GM18907 (cell line): ENCODE measurements around the gene ISLR2.
"Not testable (repeated sequence)": the region's sequence is repeated elsewhere in the genome, so short reads cannot be mapped to it uniquely, and the experiment has no call there.

Experiments used
- ATAC-seq: cut with Tn5 transposase; IDR thresholded peaks from one replicate; pipeline ENCODE4 v1.9.1; 2021; ENCODE audit warnings: mild to moderate bottlenecking, moderate library complexity; ENCODE audit not compliant: unreplicated experiment

ISLR2 gene

GRCh38 chr15:74130155-74130848, at the start of gene ISLR2:
Gene ISLR2 (plus strand): TSS chr15:74130586. CDS start chr15:74132755, 2,169 bp downstream.
- ATAC-seq, result no peak

GRCh38 chr15:74082450-74082849, 47.9 kb upstream of the ISLR2 start, which contains the start of gene GOLGA6A:
Gene GOLGA6A (minus strand): TSS chr15:74082550. CDS start chr15:74082509, 41 bp downstream.
- not testable (repeated sequence) for ATAC-seq

GRCh38 chr15:74094567-74094966, 35.8 kb upstream of the ISLR2 start:
- not testable (repeated sequence) for ATAC-seq

GRCh38 chr15:74095610-74096009, 34.8 kb upstream of the ISLR2 start:
- ATAC-seq, result not testable (repeated sequence)

GRCh38 chr15:74096753-74097474, 33.5 kb upstream of the ISLR2 start:
- ATAC-seq, result not testable (repeated sequence)

GRCh38 chr15:74099963-74100733, 30.2 kb upstream of the ISLR2 start:
- ATAC-seq, result peak; percentile 86

- ATAC-seq, result no peak
Measured at GRCh38 chr15:74108111-74108510, 22.3 kb upstream of the ISLR2 start.

GRCh38 chr15:74108611-74109010, 21.8 kb upstream of the ISLR2 start:
- ATAC-seq, result not testable (repeated sequence)

GRCh38 chr15:74109713-74110112, 20.7 kb upstream of the ISLR2 start:
- no peak for ATAC-seq

- no peak for ATAC-seq
Measured at GRCh38 chr15:74120426-74120825, 10.0 kb upstream of the ISLR2 start.

- ATAC-seq, result no peak
Measured at GRCh38 chr15:74121039-74121438, 9.3 kb upstream of the ISLR2 start.

- no peak for ATAC-seq
Measured at GRCh38 chr15:74121858-74122257, 8.5 kb upstream of the ISLR2 start.

GRCh38 chr15:74122403-74123130, 7.8 kb upstream of the ISLR2 start:
- no peak for ATAC-seq

- no peak for ATAC-seq
Measured at GRCh38 chr15:74123131-74123429, 7.3 kb upstream of the ISLR2 start.

- no peak for ATAC-seq
Measured at GRCh38 chr15:74123658-74124057, 6.7 kb upstream of the ISLR2 start.

- no peak for ATAC-seq
Measured at GRCh38 chr15:74124196-74124595, 6.2 kb upstream of the ISLR2 start.

GRCh38 chr15:74124759-74125158, 5.6 kb upstream of the ISLR2 start:
- ATAC-seq, result no peak

- no peak for ATAC-seq
Measured at GRCh38 chr15:74127255-74127953, 3.0 kb upstream of the ISLR2 start.

GRCh38 chr15:74127954-74128784, 2.2 kb upstream of the ISLR2 start:
- no peak for ATAC-seq
